ENCODE measurements around the gene PHKA2. TPM values are rescaled to one million over a fixed set of nuclear protein-coding genes. Genes with fewer than 3 reads are reported as not detected.

PHKA2 gene
- total RNA-seq, 5 donors from 2014 or later (not counting 1 experiment from before 2014, with no cell fraction given) = 35.0 to 46.0 (median 44.0) TPM

DNA sequence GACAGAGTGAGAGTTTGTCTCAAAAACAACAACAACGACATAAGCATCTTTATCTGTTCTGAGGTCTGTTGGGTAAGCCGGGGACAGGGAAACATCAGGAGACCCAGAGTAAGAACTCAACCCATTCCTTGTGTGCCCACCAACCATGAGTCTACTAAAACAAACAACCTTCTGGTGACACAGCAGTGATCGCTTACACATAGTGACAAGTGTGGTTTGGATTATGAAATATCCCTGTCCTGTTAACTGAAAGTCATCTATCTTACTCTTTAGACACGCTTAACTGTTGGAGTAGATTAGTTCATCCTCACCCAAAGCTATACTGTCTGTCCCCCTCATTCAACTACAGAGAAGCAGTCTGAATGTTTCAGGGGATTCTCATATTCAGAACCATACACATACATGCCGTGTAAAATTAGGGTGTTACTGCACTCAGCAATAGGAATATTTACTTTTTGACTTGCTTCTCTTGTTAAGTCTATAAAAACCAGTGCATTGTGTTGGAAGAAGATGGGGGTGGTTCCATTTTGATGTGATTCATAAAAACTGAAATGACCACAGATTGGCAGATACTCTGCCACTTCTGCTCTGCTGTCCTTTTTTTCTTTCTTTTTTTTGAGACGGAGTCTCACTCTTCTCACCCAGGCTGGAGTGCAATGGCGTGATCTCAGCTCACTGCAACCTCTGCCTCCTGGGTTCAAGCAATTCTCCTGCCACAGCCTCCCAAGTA lies 27.4 kb downstream of the PHKA2 start:
- no peak overlapping the region for H3K27ac ChIP-seq (ENCODE audit: low read length)
- ATAC-seq (replicated peaks in 1 of 4) = no peak
- DNase-seq = no peak
- ChIA-PET CTCF (no interaction called here), POLR2A (interaction anchor here in 1 of 2 donors (0.6 kb wide), 1 partner anchor 1221 kb away, joined by 3 read pairs; no protein-coding TSS in a partner anchor)
- no peaks in the 10 kb centered on the region for H3K27me3 ChIP-seq (replicated peaks in 1 of 2; ENCODE audit: control insufficient read depth in 2 of 2, extremely low read depth in 1 of 2, insufficient read depth in 2 of 2, low read length in 1 of 2)
- Mint-ChIP-seq H3K9me3 (no peaks in the 10 kb centered on the region), H3K4me3 (no peak overlapping the region), H3K36me3 (peaks cover 5% of the 10 kb centered on the region), H3K4me1 (peaks cover 12 to 32% (median 19%) of the 10 kb centered on the region in 3 donors), H3K27me3 (no peaks in the 10 kb centered on the region), H3K27ac (no peak overlapping the region)
- WGBS (ENCODE audit: insufficient coverage) = 93% methylated on average over 2 of the region's 7 CpGs
- no peak overlapping the region for H3K4me3 ChIP-seq (ENCODE audit: control insufficient read depth in 1 of 2, extremely low read depth in 1 of 2, low read length in 1 of 2)
- H3K36me3 ChIP-seq (ENCODE audit: control insufficient read depth in 2 of 2, extremely low read depth in 1 of 2, insufficient read depth in 1 of 2, low read length in 1 of 2) = no peaks in the 10 kb centered on the region
- H3K9me3 ChIP-seq = no peaks in the 10 kb centered on the region
- peaks cover 0 to 4% of the 10 kb centered on the region in 2 experiments for H3K4me1 ChIP-seq (ENCODE audit: control insufficient read depth in 1 of 2, extremely low read depth in 1 of 2, insufficient read depth in 2 of 2, low read length in 2 of 2)

DNA sequence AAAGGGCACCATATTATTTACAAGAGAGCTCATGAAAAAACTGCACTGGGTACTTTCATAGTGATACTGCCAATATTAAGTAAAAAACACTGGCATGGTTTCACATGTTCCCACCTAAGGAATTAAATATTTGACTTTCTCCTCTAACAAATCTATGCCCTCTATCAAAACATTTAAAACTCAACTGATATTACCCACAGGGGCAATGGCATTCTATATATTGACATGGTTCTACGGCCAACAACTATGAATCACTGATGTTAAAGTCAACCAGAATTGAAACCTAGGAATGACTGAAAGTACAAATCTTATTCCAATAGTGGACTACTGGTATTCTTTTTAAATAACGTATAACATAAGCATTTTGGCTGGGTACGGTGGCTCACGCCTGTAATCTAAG lies 28.2 kb downstream of the PHKA2 start:
- no peak overlapping the region for H3K27ac ChIP-seq (ENCODE audit: low read length)
- peaks cover 12 to 31% (median 18%) of the 10 kb centered on the region in 3 donors for H3K4me1 Mint-ChIP-seq
- no peaks in the 10 kb centered on the region for H3K9me3 Mint-ChIP-seq
- WGBS (ENCODE audit: insufficient coverage) = no CpG with 5 or more reads among the region's 4 CpGs
- H3K9me3 ChIP-seq = no peaks in the 10 kb centered on the region
- no peak for DNase-seq
- ATAC-seq (replicated peaks in 1 of 4) = no peak
- H3K36me3 Mint-ChIP-seq = peaks cover 10% of the 10 kb centered on the region
- POLR2A ChIA-PET = no interaction called here
- H3K36me3 ChIP-seq (ENCODE audit: control insufficient read depth in 2 of 2, extremely low read depth in 1 of 2, insufficient read depth in 1 of 2, low read length in 1 of 2) = no peaks in the 10 kb centered on the region
- H3K27me3 ChIP-seq (replicated peaks in 1 of 2; ENCODE audit: control insufficient read depth in 2 of 2, extremely low read depth in 1 of 2, insufficient read depth in 2 of 2, low read length in 1 of 2) = no peaks in the 10 kb centered on the region
- H3K27ac Mint-ChIP-seq = no peak overlapping the region
- H3K4me3 Mint-ChIP-seq = no peak overlapping the region
- peaks cover 0 to 4% of the 10 kb centered on the region in 2 experiments for H3K4me1 ChIP-seq (ENCODE audit: control insufficient read depth in 1 of 2, extremely low read depth in 1 of 2, insufficient read depth in 2 of 2, low read length in 2 of 2)
- CTCF ChIA-PET = interaction anchor here in 1 of 2 donors (0.7 kb wide), 2 partner anchors 526 to 545 kb away, joined by 3 read pairs; no protein-coding TSS in a partner anchor
- no peaks in the 10 kb centered on the region for H3K27me3 Mint-ChIP-seq
- H3K4me3 ChIP-seq (ENCODE audit: control insufficient read depth in 1 of 2, extremely low read depth in 1 of 2, low read length in 1 of 2) = no peak overlapping the region

DNA sequence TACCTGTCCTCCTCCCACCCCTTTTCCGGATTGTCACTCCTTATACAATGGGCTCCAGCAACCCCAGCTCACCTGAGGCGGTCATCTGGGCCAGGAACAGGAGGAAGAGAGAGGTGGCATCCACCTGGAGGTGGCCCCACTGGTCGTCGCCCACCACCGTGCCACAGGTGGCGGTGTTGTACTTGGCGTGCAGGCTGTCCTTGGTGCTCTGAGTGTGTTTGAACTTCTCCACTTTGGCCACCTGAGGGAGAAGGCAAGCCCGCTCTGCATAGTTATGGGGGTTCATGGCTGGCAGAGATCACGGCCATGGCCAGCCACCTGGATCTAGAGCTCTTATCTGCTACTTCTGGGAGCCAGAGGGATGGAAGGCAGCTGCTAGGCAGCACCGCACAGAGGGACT lies 32.9 kb downstream of the PHKA2 start:
- Histone ChIP-seq H3K36me3 (ENCODE audit: control insufficient read depth in 2 of 2, extremely low read depth in 1 of 2, insufficient read depth in 1 of 2, low read length in 1 of 2) (peaks cover 0 to 12% of the 10 kb centered on the region in 2 donors), H3K9me3 (no peaks in the 10 kb centered on the region), H3K27ac (ENCODE audit: low read length) (no peak overlapping the region), H3K4me3 (ENCODE audit: control insufficient read depth in 1 of 2, extremely low read depth in 1 of 2, low read length in 1 of 2) (no peak overlapping the region), H3K27me3 (replicated peaks in 1 of 2; ENCODE audit: control insufficient read depth in 2 of 2, extremely low read depth in 1 of 2, insufficient read depth in 2 of 2, low read length in 1 of 2) (no peaks in the 10 kb centered on the region), H3K4me1 (ENCODE audit: control insufficient read depth in 1 of 2, extremely low read depth in 1 of 2, insufficient read depth in 2 of 2, low read length in 2 of 2) (peaks cover 0 to 4% of the 10 kb centered on the region in 2 experiments)
- H3K4me3 Mint-ChIP-seq = no peak overlapping the region
- no peaks in the 10 kb centered on the region for H3K9me3 Mint-ChIP-seq
- no peak overlapping the region for H3K27ac Mint-ChIP-seq
- CTCF ChIA-PET = no interaction called here
- H3K27me3 Mint-ChIP-seq = no peaks in the 10 kb centered on the region
- POLR2A ChIA-PET = no interaction called here
- ATAC-seq (replicated peaks in 1 of 4) (no peak), DNase-seq (no peak)
- 100% methylated on average over 5 of the region's 10 CpGs for WGBS (ENCODE audit: insufficient coverage)
- peaks cover 5 to 15% (median 13%) of the 10 kb centered on the region in 3 donors for H3K4me1 Mint-ChIP-seq
- H3K36me3 Mint-ChIP-seq = peaks cover 25% of the 10 kb centered on the region

DNA sequence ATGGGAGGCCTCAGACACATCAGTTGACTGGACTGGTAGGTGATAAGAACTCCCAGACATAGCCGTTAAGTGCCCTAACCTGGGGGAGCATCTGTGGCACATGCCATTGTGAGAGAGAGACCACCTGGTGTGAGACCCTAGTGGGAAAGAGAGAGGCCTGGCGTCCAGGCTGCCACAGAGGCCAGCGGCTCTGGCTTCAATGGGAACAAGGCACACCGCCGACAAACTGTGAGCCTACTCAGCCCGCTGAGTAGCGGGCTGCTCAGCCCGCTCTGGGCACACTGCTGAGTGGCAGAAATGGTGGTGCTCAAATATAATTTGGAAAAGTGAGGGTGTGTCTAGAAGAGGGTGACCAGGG lies 34.0 kb downstream of the PHKA2 start:
- Mint-ChIP-seq H3K9me3 (no peaks in the 10 kb centered on the region), H3K27me3 (no peaks in the 10 kb centered on the region), H3K4me1 (peaks cover 3 to 10% (median 8%) of the 10 kb centered on the region in 3 donors), H3K27ac (peak overlapping the region in 1 of 2 donors; percentile 13), H3K36me3 (peaks cover 26% of the 10 kb centered on the region), H3K4me3 (no peak overlapping the region)
- no peaks in the 10 kb centered on the region for H3K9me3 ChIP-seq
- POLR2A ChIA-PET = interaction anchor here in 1 of 2 donors (0.5 kb wide), 1 partner anchor 48 kb away, joined by 3 read pairs; no protein-coding TSS in a partner anchor
- ATAC-seq (replicated peaks in 1 of 4) = no peak
- no peak overlapping the region for H3K4me3 ChIP-seq (ENCODE audit: control insufficient read depth in 1 of 2, extremely low read depth in 1 of 2, low read length in 1 of 2)
- CTCF ChIA-PET = no interaction called here
- no peak for DNase-seq
- H3K36me3 ChIP-seq (ENCODE audit: control insufficient read depth in 2 of 2, extremely low read depth in 1 of 2, insufficient read depth in 1 of 2, low read length in 1 of 2) = peaks cover 0 to 13% of the 10 kb centered on the region in 2 donors
- H3K27ac ChIP-seq (ENCODE audit: low read length) = no peak overlapping the region
- H3K27me3 ChIP-seq (replicated peaks in 1 of 2; ENCODE audit: control insufficient read depth in 2 of 2, extremely low read depth in 1 of 2, insufficient read depth in 2 of 2, low read length in 1 of 2) = no peaks in the 10 kb centered on the region
- WGBS (ENCODE audit: insufficient coverage) = 100% methylated on average over 3 of the region's 8 CpGs
- H3K4me1 ChIP-seq (ENCODE audit: control insufficient read depth in 1 of 2, extremely low read depth in 1 of 2, insufficient read depth in 2 of 2, low read length in 2 of 2) = peaks cover 0 to 4% of the 10 kb centered on the region in 2 experiments

DNA sequence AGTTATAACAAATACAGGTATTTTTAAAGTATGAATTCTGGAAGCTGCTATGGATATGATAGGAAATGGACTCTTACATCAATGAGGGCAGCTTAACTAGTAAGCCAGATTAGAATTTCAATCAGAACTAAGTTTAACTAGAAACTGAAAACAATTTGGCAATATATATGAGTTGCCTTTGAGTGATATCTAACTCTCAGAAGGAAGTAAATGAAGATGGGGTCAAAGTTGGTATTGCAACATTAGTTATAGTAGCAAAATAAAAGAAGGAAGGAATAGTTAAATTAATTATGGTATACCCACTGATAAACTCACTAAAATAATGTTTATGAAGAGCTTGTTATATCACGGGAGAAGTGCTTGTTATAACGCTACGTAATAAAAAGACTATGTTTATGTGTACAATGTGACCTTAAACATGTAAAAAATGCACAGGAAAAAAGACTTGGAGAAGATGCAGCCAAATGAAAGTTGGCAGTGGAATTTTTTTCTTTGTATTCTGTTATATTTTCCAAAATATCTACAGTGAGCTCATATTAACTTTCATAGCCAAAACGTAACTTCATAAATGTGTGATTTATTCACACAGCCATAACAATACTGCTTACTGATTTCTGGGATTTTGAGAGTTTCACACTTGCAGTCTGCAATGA lies 34.5 kb downstream of the PHKA2 start:
- peaks cover 31% of the 10 kb centered on the region for H3K36me3 Mint-ChIP-seq
- no peak for ATAC-seq (replicated peaks in 1 of 4)
- Histone ChIP-seq H3K27ac (ENCODE audit: low read length) (no peak overlapping the region), H3K4me3 (ENCODE audit: control insufficient read depth in 1 of 2, extremely low read depth in 1 of 2, low read length in 1 of 2) (no peak overlapping the region), H3K27me3 (replicated peaks in 1 of 2; ENCODE audit: control insufficient read depth in 2 of 2, extremely low read depth in 1 of 2, insufficient read depth in 2 of 2, low read length in 1 of 2) (no peaks in the 10 kb centered on the region), H3K4me1 (ENCODE audit: control insufficient read depth in 1 of 2, extremely low read depth in 1 of 2, insufficient read depth in 2 of 2, low read length in 2 of 2) (peaks cover 0 to 4% of the 10 kb centered on the region in 2 experiments), H3K36me3 (ENCODE audit: control insufficient read depth in 2 of 2, extremely low read depth in 1 of 2, insufficient read depth in 1 of 2, low read length in 1 of 2) (peaks cover 0 to 18% of the 10 kb centered on the region in 2 donors), H3K9me3 (no peaks in the 10 kb centered on the region)
- ChIA-PET POLR2A (interaction anchor here in 1 of 2 donors (0.5 kb wide), 1 partner anchor 49 kb away, joined by 3 read pairs; no protein-coding TSS in a partner anchor), CTCF (no interaction called here)
- H3K4me1 Mint-ChIP-seq = peaks cover 0 to 7% (median 4%) of the 10 kb centered on the region in 3 donors
- H3K27me3 Mint-ChIP-seq = no peaks in the 10 kb centered on the region
- H3K27ac Mint-ChIP-seq = no peak overlapping the region
- WGBS (ENCODE audit: insufficient coverage) = no CpG with 5 or more reads among the region's 4 CpGs
- no peak overlapping the region for H3K4me3 Mint-ChIP-seq
- H3K9me3 Mint-ChIP-seq = no peaks in the 10 kb centered on the region
- DNase-seq = no peak

DNA sequence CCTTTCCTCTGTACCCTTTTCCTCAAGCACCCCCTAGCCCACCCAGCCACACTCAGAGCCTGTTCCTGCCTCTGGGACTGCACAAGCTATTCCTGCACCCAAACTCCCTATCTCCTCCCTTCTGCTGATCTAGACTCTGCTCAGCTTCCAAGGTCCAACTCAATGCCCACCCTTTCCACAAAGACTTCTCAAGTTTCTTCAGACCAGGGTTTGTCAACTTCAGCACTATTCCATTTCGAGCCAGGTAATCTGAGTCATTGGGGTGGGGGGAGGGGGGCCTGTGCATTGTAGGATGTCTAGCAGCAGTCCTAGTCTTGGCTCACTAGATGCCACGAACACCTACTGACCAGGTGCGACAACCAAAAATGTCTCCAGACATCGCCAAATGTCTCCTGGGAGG lies 37.3 kb downstream of the PHKA2 start:
- Histone ChIP-seq H3K4me1 (ENCODE audit: control insufficient read depth in 1 of 2, extremely low read depth in 1 of 2, insufficient read depth in 2 of 2, low read length in 2 of 2) (no peaks in the 10 kb centered on the region), H3K36me3 (ENCODE audit: control insufficient read depth in 2 of 2, extremely low read depth in 1 of 2, insufficient read depth in 1 of 2, low read length in 1 of 2) (peaks cover 0 to 31% of the 10 kb centered on the region in 2 donors), H3K27me3 (replicated peaks in 1 of 2; ENCODE audit: control insufficient read depth in 2 of 2, extremely low read depth in 1 of 2, insufficient read depth in 2 of 2, low read length in 1 of 2) (no peaks in the 10 kb centered on the region), H3K4me3 (ENCODE audit: control insufficient read depth in 1 of 2, extremely low read depth in 1 of 2, low read length in 1 of 2) (no peak overlapping the region), H3K9me3 (no peaks in the 10 kb centered on the region), H3K27ac (ENCODE audit: low read length) (no peak overlapping the region)
- WGBS (ENCODE audit: insufficient coverage) = 100% methylated on average over 1 of the region's 4 CpGs
- no peak overlapping the region for H3K27ac Mint-ChIP-seq
- no peaks in the 10 kb centered on the region for H3K27me3 Mint-ChIP-seq
- H3K4me3 Mint-ChIP-seq = no peak overlapping the region
- CTCF ChIA-PET = no interaction called here
- H3K9me3 Mint-ChIP-seq = no peaks in the 10 kb centered on the region
- ATAC-seq (replicated peaks in 1 of 4) (no peak), DNase-seq (no peak)
- H3K4me1 Mint-ChIP-seq = no peaks in the 10 kb centered on the region
- peaks cover 41% of the 10 kb centered on the region for H3K36me3 Mint-ChIP-seq
- POLR2A ChIA-PET = no interaction called here
